HG02588 (cell line): Measurements from ENCODE around the gene SETD7.

Experiments
- ATAC-seq: cut with Tn5 transposase; IDR thresholded peaks from one replicate; pipeline ENCODE4 v1.9.1; 2021; ENCODE audit warnings: mild to moderate bottlenecking, moderate library complexity; ENCODE audit not compliant: unreplicated experiment

SETD7 gene

GRCh38 chr4:139575072-139575471 is 19.1 kb upstream of the SETD7 start:
- no peak for ATAC-seq

GRCh38 chr4:139574641-139575040 is 18.6 kb upstream of the SETD7 start:
- ATAC-seq = no peak

DNA sequence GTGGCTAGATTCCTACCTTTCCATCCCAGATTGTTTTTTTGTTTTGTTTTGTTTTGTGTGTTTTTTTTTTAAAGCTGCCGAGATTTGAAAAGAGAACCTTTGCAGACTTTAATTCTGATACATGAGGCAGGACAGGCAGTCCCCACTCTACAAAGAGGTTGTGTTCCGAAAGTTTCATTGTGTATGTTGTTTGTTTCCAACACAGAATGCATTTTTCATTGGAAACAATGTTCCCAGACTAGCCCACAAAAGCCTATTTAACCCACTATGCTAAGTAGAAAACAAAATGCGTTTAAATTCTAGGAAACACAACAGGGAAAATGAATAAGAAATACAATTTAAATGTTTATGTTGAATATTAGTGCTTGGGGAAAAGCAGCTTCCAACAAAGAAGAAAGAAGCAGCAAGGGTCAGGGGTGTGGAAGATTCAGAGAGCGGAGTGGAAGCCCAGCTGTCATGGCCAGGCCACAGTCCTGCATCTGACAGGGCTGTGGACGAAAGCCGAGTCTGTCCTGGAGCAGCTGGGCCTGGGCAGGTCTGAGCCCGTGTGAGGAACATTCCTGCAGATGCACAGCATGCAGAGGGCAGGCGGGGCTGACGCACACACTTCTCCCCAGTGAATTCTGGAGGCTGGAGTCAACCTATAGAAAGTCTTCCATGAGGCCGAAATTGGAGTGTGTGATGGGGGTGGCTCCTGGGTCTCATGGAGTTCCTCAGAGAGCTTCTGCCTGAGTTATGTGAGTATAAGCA is 12.4 kb upstream of the SETD7 start:
- no peak for ATAC-seq

DNA sequence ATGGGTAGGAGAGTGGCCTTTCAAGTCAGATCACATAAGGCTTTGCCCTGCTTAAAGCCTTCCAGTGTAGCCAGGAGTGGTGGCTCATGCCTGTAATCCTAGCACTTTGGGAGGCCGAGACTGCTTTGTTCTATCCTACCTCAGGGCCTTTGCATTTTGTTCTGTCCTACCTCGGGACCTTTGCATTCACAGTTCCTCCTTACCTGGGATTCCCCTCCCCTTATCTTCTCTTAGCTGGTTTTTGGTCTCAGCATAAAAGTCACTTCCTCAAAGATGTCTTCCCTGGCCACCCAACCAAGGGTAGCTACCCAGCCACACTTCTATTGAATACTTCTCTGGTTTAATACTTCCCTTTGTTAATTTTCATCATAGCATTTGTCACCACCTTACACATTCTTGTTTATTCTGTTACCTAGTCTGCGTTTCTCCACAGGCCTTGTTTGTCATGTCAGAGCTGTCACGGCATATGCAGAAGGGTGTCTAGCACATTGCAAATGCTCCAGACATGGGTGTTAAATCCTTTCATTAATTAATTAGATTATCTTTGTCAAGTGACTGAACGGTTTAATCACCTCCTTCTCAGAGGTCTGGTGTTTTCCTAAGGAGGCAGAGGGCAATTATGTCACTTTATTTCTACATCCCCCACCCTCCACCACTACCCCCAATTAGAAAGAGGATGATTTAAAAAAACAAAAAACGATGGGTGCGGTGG is 11.3 kb upstream of the SETD7 start:
- no peak for ATAC-seq

- no peak for ATAC-seq
These were observed 8.5 kb upstream of the SETD7 start for GRCh38 chr4:139564502-139564901.

DNA sequence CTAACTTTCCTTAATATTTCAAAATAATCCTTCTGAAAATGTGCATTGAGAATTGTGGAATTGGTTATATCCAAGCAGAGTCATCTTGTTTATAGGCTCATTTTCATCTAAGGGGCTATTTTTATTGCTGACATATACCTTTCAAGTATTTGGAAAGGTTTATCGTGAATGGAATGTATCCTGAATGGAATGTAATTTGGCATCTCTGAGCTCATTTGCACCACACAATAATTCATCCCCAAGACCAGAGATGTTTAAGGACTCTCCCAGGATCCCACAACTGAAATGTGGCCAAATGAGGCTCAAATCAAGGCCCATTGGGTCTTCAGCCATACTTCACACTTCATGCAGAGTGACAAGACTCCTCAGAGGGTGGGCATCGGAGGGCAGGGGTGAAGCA is 7.5 kb upstream of the SETD7 start:
- no peak for ATAC-seq

GRCh38 chr4:139562839-139563238 is 6.8 kb upstream of the SETD7 start:
- no peak for ATAC-seq

DNA sequence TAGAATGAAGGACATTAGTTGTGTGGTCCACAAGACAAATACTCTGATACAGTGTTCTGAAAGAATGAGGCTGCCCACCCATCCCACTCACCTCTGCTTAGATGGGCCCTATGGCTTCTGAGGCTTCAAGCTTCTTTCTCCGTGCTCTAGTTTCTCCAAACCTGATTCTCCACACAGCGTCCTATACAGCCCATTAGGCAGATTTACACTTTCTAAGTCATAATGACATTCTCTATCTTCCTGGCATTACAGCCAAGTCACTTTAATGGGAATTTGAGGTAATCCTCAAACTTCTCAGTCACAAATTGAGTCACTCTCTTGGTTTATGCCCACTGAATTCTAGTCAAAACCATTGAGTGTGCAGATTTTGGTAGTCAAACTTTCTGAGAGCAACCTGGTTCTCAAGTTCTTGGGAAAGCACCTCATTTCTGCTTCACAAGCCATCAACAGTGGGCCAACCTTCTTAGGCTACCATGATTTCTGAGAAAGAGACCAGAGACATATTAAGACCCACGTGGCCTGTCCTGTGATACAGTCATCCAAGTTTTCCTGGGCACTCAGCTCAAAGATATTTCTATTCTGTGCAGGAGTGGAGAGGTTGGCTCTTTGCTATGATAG is 6.2 kb upstream of the SETD7 start:
- ATAC-seq = no peak

GRCh38 chr4:139560406-139561104 is 4.5 kb upstream of the SETD7 start:
- no peak for ATAC-seq

GRCh38 chr4:139559687-139560086 is 3.7 kb upstream of the SETD7 start:
- no peak for ATAC-seq

GRCh38 chr4:139559089-139559479 is 3.1 kb upstream of the SETD7 start:
- ATAC-seq = no peak

DNA sequence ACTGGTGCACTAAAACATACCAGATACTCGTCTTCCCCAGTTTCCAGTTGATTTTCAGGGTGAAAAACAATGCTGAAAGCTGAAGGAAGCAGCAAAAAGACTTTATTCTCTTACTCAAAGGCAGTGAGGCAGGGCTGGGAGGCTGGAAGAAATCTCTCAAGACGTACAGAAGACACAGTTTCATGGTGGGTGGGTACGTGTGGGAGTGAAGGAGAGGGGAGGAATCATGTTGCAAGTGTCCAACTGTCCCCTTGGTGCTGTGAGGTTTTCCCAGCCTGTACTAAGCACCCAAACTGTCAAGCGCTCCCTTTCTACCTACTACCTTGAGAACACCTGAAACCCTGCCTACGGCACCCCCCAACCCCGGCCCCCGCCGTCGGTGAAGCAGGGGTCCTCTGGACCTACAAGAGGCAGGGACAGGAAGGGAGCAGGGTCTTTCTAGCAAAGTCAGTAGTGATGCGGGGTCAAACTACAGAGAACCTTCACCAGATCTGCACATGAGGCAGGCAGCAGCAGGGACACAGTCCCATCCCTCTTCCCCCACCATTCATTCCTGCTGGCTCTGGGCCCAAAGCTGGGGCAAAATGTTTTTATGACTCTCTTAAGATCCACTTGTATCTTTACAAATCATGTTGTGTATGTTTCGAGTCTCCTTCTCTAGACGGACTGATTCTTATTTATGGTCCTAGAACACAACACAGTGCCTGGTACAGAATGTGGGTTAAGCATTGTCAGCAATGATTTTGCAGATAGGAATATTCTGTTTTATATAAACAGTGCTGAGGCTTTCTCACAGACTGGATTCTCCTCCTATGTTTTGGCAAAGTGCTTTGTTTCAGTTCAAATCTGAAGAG is 2.4 kb upstream of the SETD7 start:
- no peak for ATAC-seq

DNA sequence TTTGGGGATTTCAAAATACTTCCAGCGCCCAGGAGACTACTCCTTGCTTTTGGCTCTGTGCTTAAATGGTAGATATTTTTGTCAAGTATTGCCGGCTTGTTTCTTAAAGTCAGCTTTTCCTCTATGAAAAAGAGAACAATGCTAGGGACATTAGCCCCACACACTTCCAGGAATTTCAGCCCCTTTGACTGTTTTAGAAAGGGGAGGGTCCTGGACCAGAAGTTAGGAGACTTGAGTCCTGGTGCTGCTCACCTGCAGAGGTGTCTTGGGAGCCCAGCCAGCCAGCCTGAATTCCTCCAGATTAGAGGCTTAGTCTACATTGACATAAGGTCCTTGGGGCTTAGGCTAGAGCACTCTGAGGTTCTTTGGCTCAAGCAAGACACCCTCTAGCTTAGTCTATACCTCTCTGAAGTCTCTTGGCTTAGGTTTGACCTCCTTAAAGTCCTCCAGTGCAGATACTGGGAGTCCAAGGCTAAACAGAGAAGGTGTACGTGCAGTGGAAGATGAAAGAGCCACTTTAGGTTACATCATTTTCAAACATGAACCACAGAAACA is 1.6 kb upstream of the SETD7 start:
- no peak for ATAC-seq

- ATAC-seq = peak; percentile 27
These were observed 921 bp upstream of the SETD7 start for GRCh38 chr4:139556724-139557555.

GRCh38 chr4:139555705-139556070 is 331 bp downstream of the SETD7 start:
- peak; percentile 26 for ATAC-seq

DNA sequence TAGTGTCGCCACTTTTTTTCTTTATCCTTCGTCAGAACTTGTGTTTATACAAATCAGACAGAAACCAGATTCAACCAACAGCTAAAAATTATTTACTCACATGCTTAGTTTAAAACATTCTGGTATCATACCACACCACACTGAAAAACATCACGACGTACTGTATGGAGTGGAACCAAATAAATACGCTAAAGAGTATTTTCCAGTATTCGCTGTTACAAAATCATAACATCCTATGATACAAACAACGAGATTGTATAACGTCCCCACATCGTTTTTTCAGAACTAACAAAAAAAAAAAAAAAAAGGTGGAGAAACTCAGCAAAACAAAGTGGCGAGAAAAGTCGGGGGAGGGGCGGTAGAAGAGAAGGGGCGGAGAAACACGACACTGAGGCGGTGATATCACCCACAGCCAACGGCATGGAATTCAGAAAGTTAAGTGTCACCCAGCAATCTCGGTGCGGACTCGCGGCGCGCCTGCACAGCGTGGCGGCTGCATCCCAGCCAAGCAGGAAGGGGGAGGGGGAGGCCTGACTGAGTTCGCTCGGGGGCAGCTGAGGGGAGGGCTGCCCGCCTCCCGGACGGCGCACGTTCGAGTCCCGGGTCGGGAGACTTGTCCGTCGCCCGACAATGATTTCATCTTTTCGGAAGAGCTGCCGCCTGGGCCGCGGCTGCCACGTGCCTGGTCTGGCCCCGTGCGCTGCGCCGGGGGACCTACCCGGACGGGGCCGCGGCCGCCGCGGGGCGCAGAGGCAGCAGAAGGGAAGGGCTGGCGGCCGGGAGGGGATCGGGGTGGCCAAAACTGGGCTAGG is 920 bp downstream of the SETD7 start:
- ATAC-seq = peak; percentile 34

DNA sequence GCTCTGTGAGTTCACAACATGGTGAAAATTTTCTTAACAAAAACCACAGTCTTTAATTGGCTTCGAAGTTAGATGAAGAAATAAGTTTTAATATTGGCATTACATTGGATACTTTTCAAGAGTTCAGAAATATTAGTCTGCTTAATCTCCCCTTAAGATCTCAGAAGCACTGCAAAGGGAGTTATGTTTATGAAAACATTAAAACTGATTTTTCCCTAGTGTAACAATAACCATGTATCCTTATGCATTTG is 1.5 kb downstream of the SETD7 start:
- ATAC-seq = no peak

- ATAC-seq = no peak
These were observed 2.0 kb downstream of the SETD7 start for GRCh38 chr4:139553751-139554641.
